ENCODE results near the gene TICAM2. TPM values are rescaled to one million over a fixed set of nuclear protein-coding genes. Genes with fewer than 3 reads are reported as not detected.

The TICAM2 gene
- total and polyA plus RNA-seq, 10 donors, result 2.9 to 9.2 (median 5.3) TPM

DNA sequence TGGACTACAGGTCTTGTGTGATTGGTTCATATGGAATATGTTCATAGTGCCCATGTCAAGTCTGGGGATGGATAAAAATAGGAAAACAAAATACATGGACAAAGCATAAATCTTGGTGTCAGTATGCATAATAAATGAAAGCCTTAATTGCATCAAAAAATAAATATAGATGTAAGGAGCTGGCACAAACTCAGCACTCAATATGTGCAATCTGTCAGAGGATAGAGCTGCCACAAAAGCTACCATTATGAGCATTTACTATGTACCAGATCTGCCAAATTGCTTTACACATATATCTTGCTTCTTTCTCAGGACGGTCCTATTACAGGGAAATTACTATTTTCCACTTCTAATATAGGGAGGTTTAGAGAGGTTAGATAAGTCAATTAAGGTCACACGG, 41.8 kb upstream of the TICAM2 start:
- Histone ChIP-seq H3K4me1 (no peaks in the 10 kb centered on the region), H3K36me3 (no peaks in the 10 kb centered on the region), H3K27ac (no peak overlapping the region), H3K27me3 (replicated peaks in 1 of 7) (peaks cover 0 to 6% (median 0%) of the 10 kb centered on the region in 7 donors), H3K9me3 (no peaks in the 10 kb centered on the region), H3K4me3 (no peak overlapping the region)
- intact Hi-C loops (cut with DNase I; ENCODE audit: low total_unique reads), result no loop called here
- no peak for TF ChIP-seq POLR2A (IDR thresholded peaks at IDR 0.05)
- TF ChIP-seq POLR2AphosphoS5 (IDR thresholded peaks at IDR 0.05), result no peak
- TF ChIP-seq, protein P1, sequence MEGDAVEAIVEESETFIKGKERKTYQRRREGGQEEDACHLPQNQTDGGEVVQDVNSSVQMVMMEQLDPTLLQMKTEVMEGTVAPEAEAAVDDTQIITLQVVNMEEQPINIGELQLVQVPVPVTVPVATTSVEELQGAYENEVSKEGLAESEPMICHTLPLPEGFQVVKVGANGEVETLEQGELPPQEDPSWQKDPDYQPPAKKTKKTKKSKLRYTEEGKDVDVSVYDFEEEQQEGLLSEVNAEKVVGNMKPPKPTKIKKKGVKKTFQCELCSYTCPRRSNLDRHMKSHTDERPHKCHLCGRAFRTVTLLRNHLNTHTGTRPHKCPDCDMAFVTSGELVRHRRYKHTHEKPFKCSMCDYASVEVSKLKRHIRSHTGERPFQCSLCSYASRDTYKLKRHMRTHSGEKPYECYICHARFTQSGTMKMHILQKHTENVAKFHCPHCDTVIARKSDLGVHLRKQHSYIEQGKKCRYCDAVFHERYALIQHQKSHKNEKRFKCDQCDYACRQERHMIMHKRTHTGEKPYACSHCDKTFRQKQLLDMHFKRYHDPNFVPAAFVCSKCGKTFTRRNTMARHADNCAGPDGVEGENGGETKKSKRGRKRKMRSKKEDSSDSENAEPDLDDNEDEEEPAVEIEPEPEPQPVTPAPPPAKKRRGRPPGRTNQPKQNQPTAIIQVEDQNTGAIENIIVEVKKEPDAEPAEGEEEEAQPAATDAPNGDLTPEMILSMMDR (IDR thresholded peaks at IDR 0.05 in 8 of 11, conservative IDR thresholded peaks at IDR 0.05 in 3 of 11), result no peak
- no peak for DNase-seq
- 80 to 96% (median 92%) methylated on average over 2 of the region's 2 CpGs for WGBS, 5 donors

DNA sequence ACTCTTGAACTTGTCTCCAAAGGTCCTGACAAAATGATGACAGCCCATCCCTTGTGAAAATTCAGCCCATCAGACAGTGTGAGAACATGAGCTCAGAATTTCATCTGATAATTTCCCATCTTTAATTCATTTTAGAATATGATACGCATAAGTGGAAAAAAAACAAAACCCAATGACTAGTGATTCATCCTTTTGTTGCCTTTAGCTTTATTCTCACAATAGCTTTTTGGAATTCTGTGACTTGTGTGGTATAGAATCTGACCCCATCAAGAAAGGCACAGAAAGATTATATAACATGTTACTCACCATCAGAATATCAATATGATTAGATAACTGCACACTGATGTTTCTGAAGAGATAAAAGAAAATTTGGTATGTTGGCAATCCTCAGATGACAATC, 39.7 kb upstream of the TICAM2 start:
- no peak for DNase-seq
- intact Hi-C loops (cut with DNase I; ENCODE audit: low total_unique reads), result no loop called here
- WGBS, 5 donors, result 83 to 97% (median 91%) methylated on average over 1 of the region's 1 CpG

DNA sequence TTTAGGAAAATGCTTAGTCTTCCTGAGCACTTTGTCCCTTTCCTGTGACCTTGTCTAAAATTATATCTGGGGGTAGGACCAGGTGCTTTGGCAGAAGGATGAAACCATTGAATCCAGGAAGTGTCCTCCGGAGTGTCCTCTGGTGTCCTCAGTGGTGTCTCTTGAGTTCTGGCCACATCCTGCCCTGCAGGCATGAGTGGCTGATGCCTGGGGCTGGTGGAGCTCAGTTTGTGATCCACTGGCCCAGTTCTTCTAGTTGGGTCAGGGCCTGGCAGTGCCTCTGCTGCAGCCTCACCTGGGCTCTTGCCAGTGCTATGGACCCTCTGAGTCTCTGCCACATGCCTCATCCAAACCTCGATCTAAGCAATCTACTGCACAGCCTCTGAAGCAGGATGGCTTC, 38.0 kb upstream of the TICAM2 start:
- Histone ChIP-seq H3K4me3 (no peak overlapping the region), H3K27me3 (replicated peaks in 1 of 7) (peaks cover 0 to 11% (median 0%) of the 10 kb centered on the region in 7 donors), H3K4me1 (no peaks in the 10 kb centered on the region), H3K36me3 (no peaks in the 10 kb centered on the region), H3K9me3 (no peaks in the 10 kb centered on the region), H3K27ac (no peak overlapping the region)
- intact Hi-C loops (cut with DNase I; ENCODE audit: low total_unique reads), result no loop called here
- 59 to 72% (median 67%) methylated on average over 2 of the region's 2 CpGs for WGBS, 5 donors
- DNase-seq, result no peak
- TF ChIP-seq, protein P1 (IDR thresholded peaks at IDR 0.05 in 8 of 11, conservative IDR thresholded peaks at IDR 0.05 in 3 of 11), result no peak
- TF ChIP-seq POLR2AphosphoS5 (IDR thresholded peaks at IDR 0.05) (no peak), POLR2A (IDR thresholded peaks at IDR 0.05) (no peak)

More for the DNA sequence above, 39.7 kb upstream of the TICAM2 start:
- Histone ChIP-seq H3K9me3 (no peaks in the 10 kb centered on the region), H3K4me3 (no peak overlapping the region), H3K27me3 (replicated peaks in 1 of 7) (peaks cover 0 to 6% (median 0%) of the 10 kb centered on the region in 7 donors), H3K27ac (no peak overlapping the region), H3K4me1 (no peaks in the 10 kb centered on the region), H3K36me3 (no peaks in the 10 kb centered on the region)
- TF ChIP-seq, protein P1 (IDR thresholded peaks at IDR 0.05 in 8 of 11, conservative IDR thresholded peaks at IDR 0.05 in 3 of 11), result no peak
- TF ChIP-seq POLR2AphosphoS5 (IDR thresholded peaks at IDR 0.05), result no peak

DNA sequence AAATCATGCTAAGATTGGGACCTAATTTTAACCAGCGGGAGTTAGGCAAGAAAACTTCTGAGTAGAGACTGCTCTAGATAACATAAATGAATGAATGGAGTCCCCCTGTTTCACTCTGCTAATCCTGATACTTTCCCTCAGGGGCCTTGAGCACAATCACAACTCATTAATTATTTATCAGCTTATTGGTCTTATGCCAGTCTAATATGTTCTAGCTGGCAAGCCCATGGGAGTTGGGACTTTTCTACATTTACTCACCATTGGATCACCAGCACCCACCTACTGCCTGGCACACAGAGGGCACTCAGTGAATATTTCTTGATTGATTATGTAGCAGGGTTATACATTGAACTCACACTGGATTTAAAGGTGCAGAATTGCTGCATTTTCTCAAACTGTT, 37.1 kb upstream of the TICAM2 start:
- Histone ChIP-seq H3K4me1 (peaks cover 0 to 4% (median 2%) of the 10 kb centered on the region in 6 donors), H3K9me3 (no peaks in the 10 kb centered on the region), H3K4me3 (no peak overlapping the region), H3K36me3 (no peaks in the 10 kb centered on the region), H3K27ac (no peak overlapping the region), H3K27me3 (replicated peaks in 1 of 7) (peaks cover 0 to 13% (median 0%) of the 10 kb centered on the region in 7 donors)
- WGBS, 5 donors, result 79 to 100% (median 91%) methylated on average over 1 of the region's 1 CpG
- intact Hi-C loops (cut with DNase I; ENCODE audit: low total_unique reads), result no loop called here
- TF ChIP-seq POLR2AphosphoS5 (IDR thresholded peaks at IDR 0.05) (no peak), POLR2A (IDR thresholded peaks at IDR 0.05) (no peak)
- TF ChIP-seq, protein P1 (IDR thresholded peaks at IDR 0.05 in 8 of 11, conservative IDR thresholded peaks at IDR 0.05 in 3 of 11), result no peak
- no peak for DNase-seq

Data from spleen (tissue), 11 donors.